Mucosa of gallbladder (tissue), 1 donor: ENCODE data around the gene LRAT. TPM values are rescaled to one million over a fixed set of nuclear protein-coding genes. Genes with fewer than 3 reads are reported as not detected.
"Not testable (repeated sequence)": the region's sequence is repeated elsewhere in the genome, so short reads cannot be mapped to it uniquely, and the experiment has no call there.

Experiments
- DNase-seq: peaks from one replicate; pipeline ENCODE4 v3.0.0-alpha.2; 2020; ENCODE audit warnings: low spot score
- total RNA-seq: library from RNA; stranded (reverse); gene quantifications from one replicate; pipeline ENCODE4 v1.2.1, GENCODE V29; 2021
- donor health status: DM: no; HTN: no; CAD: no.

The LRAT gene
- 11.7 TPM for total RNA-seq

- DNase-seq, result peak; percentile 75
Observed at GRCh38 chr4:154743683-154744340, at the start of gene LRAT. Gene LRAT (plus strand): TSS chr4:154744000. CDS start chr4:154744327, 327 bp downstream.

- DNase-seq, result no peak
Observed at GRCh38 chr4:154707877-154708276, 35.9 kb upstream of the LRAT start.

GRCh38 chr4:154709550-154709949, 34.2 kb upstream of the LRAT start:
- DNase-seq, result no peak

- no peak for DNase-seq
Observed at GRCh38 chr4:154711522-154711921, 32.3 kb upstream of the LRAT start.

- no peak for DNase-seq
Observed at GRCh38 chr4:154714339-154715040, 29.3 kb upstream of the LRAT start.

- no peak for DNase-seq
Observed at GRCh38 chr4:154719087-154719486, 24.7 kb upstream of the LRAT start.

- no peak for DNase-seq
Observed at GRCh38 chr4:154720123-154720522, 23.7 kb upstream of the LRAT start.

GRCh38 chr4:154720618-154721267, 23.1 kb upstream of the LRAT start:
- DNase-seq, result no peak

- DNase-seq, result no peak
Observed at GRCh38 chr4:154722262-154722661, 21.5 kb upstream of the LRAT start.

- DNase-seq, result not testable (repeated sequence)
Observed at GRCh38 chr4:154723601-154724000, 20.2 kb upstream of the LRAT start.

- DNase-seq, result no peak
Observed at GRCh38 chr4:154727540-154727939, 16.3 kb upstream of the LRAT start.

- no peak for DNase-seq
Observed at GRCh38 chr4:154731756-154732155, 12.0 kb upstream of the LRAT start.

- no peak for DNase-seq
Observed at GRCh38 chr4:154732669-154733068, 11.1 kb upstream of the LRAT start.

GRCh38 chr4:154736770-154737169, 7.0 kb upstream of the LRAT start:
- no peak for DNase-seq

GRCh38 chr4:154738426-154738825, 5.4 kb upstream of the LRAT start:
- DNase-seq, result no peak

- no peak for DNase-seq
Observed at GRCh38 chr4:154739111-154739510, 4.7 kb upstream of the LRAT start.

- no peak for DNase-seq
Observed at GRCh38 chr4:154740462-154740861, 3.3 kb upstream of the LRAT start.

- DNase-seq, result no peak
Observed at GRCh38 chr4:154741131-154741665, 2.6 kb upstream of the LRAT start.

- DNase-seq, result no peak
Observed at GRCh38 chr4:154741922-154742850, 1.6 kb upstream of the LRAT start.

- DNase-seq, result no peak
Observed at GRCh38 chr4:154744341-154744926, 634 bp downstream of the LRAT start.

GRCh38 chr4:154757713-154758112, 13.9 kb downstream of the LRAT start:
- no peak for DNase-seq
